NCI-H187 treated with DMSO at 0.1 percent for 48 hours (cell line): ENCODE results near the gene VPS4B.
A peak's percentile ranks its signal among the peaks of the same experiment; 100 is the strongest.
"Not testable (repeated sequence)": the region's sequence is repeated elsewhere in the genome, so short reads cannot be mapped to it uniquely, and the experiment has no call there.

Experiments
- DNase-seq: peaks from one replicate; lab custom pipeline; 2025; lab: John Stamatoyannopoulos, UW

VPS4B gene

GRCh38 chr18:63422087-63422863 is at the start of gene VPS4B:
VPS4B (minus strand) TSS chr18:63422476; CDS start chr18:63422259, 217 bp downstream.
- DNase-seq, result peak; percentile 89

GRCh38 chr18:63470751-63471150 is 48.5 kb upstream of the VPS4B start:
- DNase-seq, result no peak

- no peak for DNase-seq
Measured at GRCh38 chr18:63468575-63468974, 46.3 kb upstream of the VPS4B start.

GRCh38 chr18:63467699-63468098 is 45.4 kb upstream of the VPS4B start:
- DNase-seq, result no peak

- no peak for DNase-seq
Measured at GRCh38 chr18:63465059-63465458, 42.8 kb upstream of the VPS4B start.

GRCh38 chr18:63464434-63464833 is 42.2 kb upstream of the VPS4B start:
- DNase-seq, result no peak

GRCh38 chr18:63460414-63460813 is 38.1 kb upstream of the VPS4B start:
- DNase-seq, result no peak

- no peak for DNase-seq
Measured at GRCh38 chr18:63457977-63458376, 35.7 kb upstream of the VPS4B start.

GRCh38 chr18:63454497-63454896 is 32.2 kb upstream of the VPS4B start:
- DNase-seq, result no peak

- DNase-seq, result not testable (repeated sequence)
Measured at GRCh38 chr18:63452751-63453150, 30.5 kb upstream of the VPS4B start.

- no peak for DNase-seq
Measured at GRCh38 chr18:63451799-63452660, 29.8 kb upstream of the VPS4B start.

GRCh38 chr18:63449426-63449825 is 27.1 kb upstream of the VPS4B start:
- DNase-seq, result no peak

GRCh38 chr18:63447066-63447465 is 24.8 kb upstream of the VPS4B start:
- DNase-seq, result no peak

- DNase-seq, result no peak
Measured at GRCh38 chr18:63446266-63446665, 24.0 kb upstream of the VPS4B start.

- no peak for DNase-seq
Measured at GRCh38 chr18:63445037-63445436, 22.8 kb upstream of the VPS4B start.

GRCh38 chr18:63444580-63444979 is 22.3 kb upstream of the VPS4B start:
- no peak for DNase-seq

GRCh38 chr18:63443829-63444228 is 21.6 kb upstream of the VPS4B start:
- DNase-seq, result no peak

GRCh38 chr18:63440881-63441280 is 18.6 kb upstream of the VPS4B start:
- DNase-seq, result no peak

GRCh38 chr18:63440219-63440618 is 17.9 kb upstream of the VPS4B start:
- no peak for DNase-seq

GRCh38 chr18:63439334-63439733 is 17.1 kb upstream of the VPS4B start:
- no peak for DNase-seq

- DNase-seq, result no peak
Measured at GRCh38 chr18:63438181-63438580, 15.9 kb upstream of the VPS4B start.

GRCh38 chr18:63433334-63433866 is 11.1 kb upstream of the VPS4B start:
- no peak for DNase-seq

- no peak for DNase-seq
Measured at GRCh38 chr18:63431180-63431579, 8.9 kb upstream of the VPS4B start.
